ENCODE results near the gene VKORC1L1.

DNA sequence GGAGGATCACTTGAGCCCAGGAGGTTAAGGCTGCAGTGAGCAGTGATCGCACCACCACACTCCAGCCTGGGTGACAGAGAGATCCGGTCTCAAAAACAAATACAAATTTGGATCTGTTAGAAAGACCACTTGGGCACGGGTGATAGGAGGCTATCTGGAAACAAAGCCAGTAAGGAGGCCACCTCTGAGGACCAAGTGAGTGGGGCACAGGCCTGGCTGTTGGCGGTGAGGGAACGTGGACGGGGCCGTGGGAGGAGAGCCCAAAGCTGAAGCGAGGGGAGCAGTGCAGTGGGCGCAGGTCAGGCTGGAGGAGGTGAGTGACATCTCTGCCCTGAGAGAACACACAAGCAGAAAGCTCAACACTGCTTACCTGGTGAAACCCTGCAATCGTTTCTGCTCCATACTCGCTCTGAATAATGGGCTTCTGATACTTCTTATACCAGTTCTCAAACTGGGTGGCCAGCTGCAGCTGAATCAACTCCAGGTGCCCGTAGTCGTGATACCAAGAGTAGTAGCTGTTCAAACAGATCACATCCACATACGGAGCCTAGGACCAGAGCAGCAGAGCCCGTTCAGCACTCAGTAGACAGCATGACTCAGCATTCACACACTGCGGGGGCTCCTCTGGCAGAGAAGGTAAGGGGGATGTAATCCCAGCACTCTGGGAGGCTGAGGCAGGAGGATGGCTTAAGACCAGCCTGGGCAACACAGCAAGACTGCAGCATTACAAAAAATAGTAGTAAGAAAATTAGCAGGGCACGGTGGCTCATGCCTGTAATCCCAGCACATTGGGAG lies 94.7 kb downstream of the VKORC1L1 start:
- TF ChIP-seq, protein P1, sequence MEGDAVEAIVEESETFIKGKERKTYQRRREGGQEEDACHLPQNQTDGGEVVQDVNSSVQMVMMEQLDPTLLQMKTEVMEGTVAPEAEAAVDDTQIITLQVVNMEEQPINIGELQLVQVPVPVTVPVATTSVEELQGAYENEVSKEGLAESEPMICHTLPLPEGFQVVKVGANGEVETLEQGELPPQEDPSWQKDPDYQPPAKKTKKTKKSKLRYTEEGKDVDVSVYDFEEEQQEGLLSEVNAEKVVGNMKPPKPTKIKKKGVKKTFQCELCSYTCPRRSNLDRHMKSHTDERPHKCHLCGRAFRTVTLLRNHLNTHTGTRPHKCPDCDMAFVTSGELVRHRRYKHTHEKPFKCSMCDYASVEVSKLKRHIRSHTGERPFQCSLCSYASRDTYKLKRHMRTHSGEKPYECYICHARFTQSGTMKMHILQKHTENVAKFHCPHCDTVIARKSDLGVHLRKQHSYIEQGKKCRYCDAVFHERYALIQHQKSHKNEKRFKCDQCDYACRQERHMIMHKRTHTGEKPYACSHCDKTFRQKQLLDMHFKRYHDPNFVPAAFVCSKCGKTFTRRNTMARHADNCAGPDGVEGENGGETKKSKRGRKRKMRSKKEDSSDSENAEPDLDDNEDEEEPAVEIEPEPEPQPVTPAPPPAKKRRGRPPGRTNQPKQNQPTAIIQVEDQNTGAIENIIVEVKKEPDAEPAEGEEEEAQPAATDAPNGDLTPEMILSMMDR (IDR thresholded peaks at IDR 0.05; ENCODE audit: control extremely low read depth in 1 of 3, insufficient read depth in 1 of 3, low read depth in 1 of 3, low read length in 3 of 3) = no peak
- TF ChIP-seq TBP (IDR thresholded peaks at IDR 0.05; ENCODE audit: low read depth, low read length) = no peak
- TF ChIP-seq TCF12 (IDR thresholded peaks at IDR 0.05; ENCODE audit: low read depth, low read length) = no peak
- TF ChIP-seq KDM1A (IDR thresholded peaks at IDR 0.05; ENCODE audit: borderline replicate concordance, low read length) = no peak
- TF ChIP-seq, protein P2, sequence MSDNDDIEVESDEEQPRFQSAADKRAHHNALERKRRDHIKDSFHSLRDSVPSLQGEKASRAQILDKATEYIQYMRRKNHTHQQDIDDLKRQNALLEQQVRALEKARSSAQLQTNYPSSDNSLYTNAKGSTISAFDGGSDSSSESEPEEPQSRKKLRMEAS (IDR thresholded peaks at IDR 0.05) = no peak
